ENCODE measurements around the gene LYPD8.

DNA sequence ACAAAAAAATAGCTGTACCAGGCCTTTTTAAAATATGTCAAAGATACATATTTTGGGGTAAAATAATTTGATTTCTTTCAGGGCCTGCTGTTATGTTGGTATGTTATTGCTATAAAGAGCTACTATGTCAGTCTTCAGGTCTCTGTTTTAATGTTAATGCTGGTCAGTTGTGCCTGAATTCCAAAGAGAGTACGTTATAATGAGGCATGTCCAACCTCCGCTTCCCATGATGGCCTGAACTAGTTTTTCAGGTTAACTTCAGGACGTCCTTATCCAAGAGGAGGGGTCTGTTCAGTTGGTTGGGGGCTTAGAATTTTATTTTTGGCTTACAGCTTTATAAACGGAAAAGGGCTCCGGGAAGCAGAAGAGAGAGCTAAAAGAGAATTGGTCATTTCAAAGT, 34.9 kb upstream of the LYPD8 start:
- TF ChIP-seq, protein P1, sequence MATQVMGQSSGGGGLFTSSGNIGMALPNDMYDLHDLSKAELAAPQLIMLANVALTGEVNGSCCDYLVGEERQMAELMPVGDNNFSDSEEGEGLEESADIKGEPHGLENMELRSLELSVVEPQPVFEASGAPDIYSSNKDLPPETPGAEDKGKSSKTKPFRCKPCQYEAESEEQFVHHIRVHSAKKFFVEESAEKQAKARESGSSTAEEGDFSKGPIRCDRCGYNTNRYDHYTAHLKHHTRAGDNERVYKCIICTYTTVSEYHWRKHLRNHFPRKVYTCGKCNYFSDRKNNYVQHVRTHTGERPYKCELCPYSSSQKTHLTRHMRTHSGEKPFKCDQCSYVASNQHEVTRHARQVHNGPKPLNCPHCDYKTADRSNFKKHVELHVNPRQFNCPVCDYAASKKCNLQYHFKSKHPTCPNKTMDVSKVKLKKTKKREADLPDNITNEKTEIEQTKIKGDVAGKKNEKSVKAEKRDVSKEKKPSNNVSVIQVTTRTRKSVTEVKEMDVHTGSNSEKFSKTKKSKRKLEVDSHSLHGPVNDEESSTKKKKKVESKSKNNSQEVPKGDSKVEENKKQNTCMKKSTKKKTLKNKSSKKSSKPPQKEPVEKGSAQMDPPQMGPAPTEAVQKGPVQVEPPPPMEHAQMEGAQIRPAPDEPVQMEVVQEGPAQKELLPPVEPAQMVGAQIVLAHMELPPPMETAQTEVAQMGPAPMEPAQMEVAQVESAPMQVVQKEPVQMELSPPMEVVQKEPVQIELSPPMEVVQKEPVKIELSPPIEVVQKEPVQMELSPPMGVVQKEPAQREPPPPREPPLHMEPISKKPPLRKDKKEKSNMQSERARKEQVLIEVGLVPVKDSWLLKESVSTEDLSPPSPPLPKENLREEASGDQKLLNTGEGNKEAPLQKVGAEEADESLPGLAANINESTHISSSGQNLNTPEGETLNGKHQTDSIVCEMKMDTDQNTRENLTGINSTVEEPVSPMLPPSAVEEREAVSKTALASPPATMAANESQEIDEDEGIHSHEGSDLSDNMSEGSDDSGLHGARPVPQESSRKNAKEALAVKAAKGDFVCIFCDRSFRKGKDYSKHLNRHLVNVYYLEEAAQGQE (IDR thresholded peaks at IDR 0.05; ENCODE audit: unreplicated experiment): no peak
- no peak for TF ChIP-seq JUNB (IDR thresholded peaks at IDR 0.05; ENCODE audit: unreplicated experiment)
